Activated naive CD8-positive, alpha-beta T cell treated with anti-CD3 and anti-CD28 coated beads, Interleukin-2, amount 50 U/mL, for 24 hours (primary cell): ENCODE measurements around the gene KRT75.

Experiments used
- ATAC-seq: fragments of 150-1000 bp; cut with Tn5 transposase; one replicate; pipeline ENCODE4 v1.10.0; 2021
- DNase-seq: peaks from one replicate; pipeline ENCODE4 v3.0.0; 2021
- H3K27ac Mint-ChIP-seq: one replicate; pipeline ENCODE4 v1.8.0; 2021; ENCODE audit warnings: mild to moderate bottlenecking, mixed read lengths
- H3K27me3 Mint-ChIP-seq: one replicate; pipeline ENCODE4 v1.8.0; 2021; ENCODE audit warnings: mixed read lengths
- H3K36me3 Mint-ChIP-seq: one replicate; pipeline ENCODE4 v1.8.0; 2021; ENCODE audit warnings: low read depth, mixed read lengths
- H3K4me1 Mint-ChIP-seq: one replicate; pipeline ENCODE4 v1.8.0; 2021; ENCODE audit warnings: mixed read lengths
- H3K4me3 Mint-ChIP-seq: one replicate; pipeline ENCODE4 v1.8.0; 2021; ENCODE audit warnings: mild to moderate bottlenecking, moderate library complexity, mixed read lengths
- H3K9me3 Mint-ChIP-seq: one replicate; pipeline ENCODE4 v1.8.0; 2021; ENCODE audit warnings: mixed read lengths

KRT75 gene

GRCh38 chr12:52379536-52379935 is 54.6 kb downstream of the KRT75 start:
- Mint-ChIP-seq H3K27me3 (peaks cover 3% of the 10 kb centered on the region), H3K4me3 (no peak overlapping the region), H3K36me3 (no peaks in the 10 kb centered on the region), H3K9me3 (no peaks in the 10 kb centered on the region), H3K27ac (no peak overlapping the region), H3K4me1 (peaks cover 8% of the 10 kb centered on the region)
- DNase-seq (no peak), ATAC-seq (no peak)

- no peak for DNase-seq
- no peak overlapping the region for H3K27ac Mint-ChIP-seq
- no peak for ATAC-seq
- peaks cover 3% of the 10 kb centered on the region for H3K27me3 Mint-ChIP-seq
- no peak overlapping the region for H3K4me3 Mint-ChIP-seq
- H3K36me3 Mint-ChIP-seq = no peaks in the 10 kb centered on the region
- H3K4me1 Mint-ChIP-seq = peaks cover 7% of the 10 kb centered on the region
- peaks cover 5% of the 10 kb centered on the region for H3K9me3 Mint-ChIP-seq
Measured at GRCh38 chr12:52378091-52378490, 56.1 kb downstream of the KRT75 start.

GRCh38 chr12:52377266-52377665 is 56.9 kb downstream of the KRT75 start:
- ATAC-seq (no peak), DNase-seq (no peak)
- H3K4me1 Mint-ChIP-seq = no peaks in the 10 kb centered on the region
- no peak overlapping the region for H3K4me3 Mint-ChIP-seq
- no peaks in the 10 kb centered on the region for H3K36me3 Mint-ChIP-seq
- H3K27ac Mint-ChIP-seq = no peak overlapping the region
- peaks cover 5% of the 10 kb centered on the region for H3K9me3 Mint-ChIP-seq
- H3K27me3 Mint-ChIP-seq = peaks cover 3% of the 10 kb centered on the region
